Peyer's patch (tissue), 4 donors: ENCODE measurements around the gene XKRX.

Source experiments
- CTCF ChIP-seq, 6 experiments: fragments of 450-650 bp in 4 of 6; fragments of 200-600 bp in 2 of 6; sonication (generic) in 1 of 6; IDR thresholded peaks; one replicate each; pipeline ENCODE4 v1.5.1; 2017 to 2019; ENCODE audit warnings: antibody characterized with exemption in 6 of 6, mild to moderate bottlenecking in 3 of 6, moderate library complexity in 1 of 6
- POLR2A ChIP-seq, 2 donors: fragments of 450-650 bp; IDR thresholded peaks; one replicate each; pipeline ENCODE4 v1.5.1; 2017; ENCODE audit warnings: antibody characterized with exemption in 2 of 2, mild to moderate bottlenecking in 2 of 2, moderate library complexity in 2 of 2

DNA sequence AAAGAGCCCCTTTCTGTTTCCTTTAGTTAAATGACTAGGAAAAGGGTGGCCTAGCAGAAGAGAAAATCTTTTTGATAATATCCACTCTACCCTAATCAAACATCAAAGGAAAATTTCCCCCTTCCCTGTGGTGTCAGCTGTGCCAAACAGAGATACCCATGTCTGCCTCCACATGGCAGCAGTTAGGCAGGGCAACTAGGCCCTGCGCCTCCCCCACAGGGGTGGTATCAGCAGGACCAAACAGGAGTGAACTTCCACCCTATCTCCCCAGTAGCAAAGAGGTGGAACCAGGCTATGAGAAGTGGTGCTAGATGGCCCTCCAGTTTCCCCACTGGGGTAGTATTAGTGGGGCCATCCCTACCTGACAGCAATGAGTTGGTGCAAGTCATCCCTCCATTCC is 19.8 kb upstream of the XKRX start:
- no peak for TF ChIP-seq CTCF (IDR thresholded peaks at IDR 0.05)
- no peak for TF ChIP-seq POLR2A (IDR thresholded peaks at IDR 0.05)
